HFFc6 (cell line): ENCODE data around the gene SMOC2. TPM values are rescaled to one million over a fixed set of nuclear protein-coding genes. Genes with fewer than 3 reads are reported as not detected.

Experiments used
- DNase-seq: peaks from one replicate; pipeline ENCODE4 v3.0.0-alpha.2; 2018
- H3K27ac Mint-ChIP-seq: 2 replicates; pipeline ENCODE4 v1.8.0; 2020; ENCODE audit warnings: mild to moderate bottlenecking, mixed read lengths
- H3K27me3 Mint-ChIP-seq: 2 replicates; pipeline ENCODE4 v1.8.0; 2021; ENCODE audit warnings: mild to moderate bottlenecking, moderate library complexity, mixed read lengths; ENCODE audit not compliant: insufficient read depth
- H3K36me3 Mint-ChIP-seq: 2 replicates; pipeline ENCODE4 v1.8.0; 2021; ENCODE audit warnings: low read depth, mixed read lengths
- H3K4me1 Mint-ChIP-seq: 2 replicates; pipeline ENCODE4 v1.8.0; 2020; ENCODE audit warnings: low read depth, mixed read lengths
- H3K4me3 Mint-ChIP-seq: 2 replicates; pipeline ENCODE4 v1.8.0; 2020; ENCODE audit warnings: mild to moderate bottlenecking, moderate library complexity, mixed read lengths
- H3K9me3 Mint-ChIP-seq: 2 replicates; pipeline ENCODE4 v1.8.0; 2020; ENCODE audit warnings: mild to moderate bottlenecking, mixed read lengths
- total RNA-seq, 6 experiments: library from RNA; stranded (reverse); fragmentation: NEBNext Ultra II Directional; extraction: Animal tissue kit (Norgen Biotek cat#: 25700); gene quantifications; 2 replicates in 1 of 6; 3 replicates in 5 of 6; pipeline ENCODE4 v1.2.3, GENCODE V29; 2021
- TF ChIP-seq, protein P1 (sequence below): fragments of 200-600 bp; sonication (generic); IDR thresholded peaks from 2 replicates; pipeline ENCODE4 v1.5.0; 2021; ENCODE audit warnings: antibody characterized with exemption, mild to moderate bottlenecking

SMOC2 gene
- total RNA-seq, 6 experiments from 2014 or later = not detected

DNA sequence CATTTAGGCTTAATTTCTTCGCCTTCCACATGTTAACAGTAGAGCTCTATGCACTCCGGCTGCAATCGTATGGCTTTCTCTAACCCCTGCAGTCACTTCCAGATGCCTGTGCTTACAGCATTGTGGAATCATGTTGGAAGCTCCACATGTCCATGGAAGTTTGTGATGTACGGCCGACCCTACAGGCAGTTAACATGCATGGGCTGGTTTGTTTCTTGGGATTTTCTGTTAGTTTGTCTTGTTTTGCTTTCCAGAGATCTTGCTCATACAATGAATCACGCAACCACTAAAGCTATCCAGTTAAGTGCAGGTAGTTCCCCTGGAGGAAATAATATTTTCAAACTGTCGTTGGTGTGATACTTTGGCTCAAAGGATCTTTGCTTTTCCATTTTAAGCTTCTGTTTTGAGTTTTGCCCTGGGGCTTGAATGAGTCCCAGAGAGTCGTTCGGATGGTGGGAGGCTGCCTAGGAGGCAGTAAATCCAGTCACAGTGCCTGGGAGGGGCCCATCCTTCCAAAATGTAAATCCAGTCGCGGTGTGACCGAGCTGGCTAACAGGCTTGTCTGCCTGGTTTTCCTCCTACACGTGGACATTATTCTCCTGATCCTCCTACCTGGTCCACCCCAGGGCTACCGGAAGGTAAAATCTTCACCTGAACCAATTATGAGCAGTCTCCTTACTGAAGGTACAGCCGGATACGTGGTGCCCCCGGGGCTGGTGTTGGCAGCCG is 225.9 kb downstream of the SMOC2 start:
- no peaks in the 10 kb centered on the region for H3K4me1 Mint-ChIP-seq
- DNase-seq = no peak
- H3K27ac Mint-ChIP-seq = no peak overlapping the region
- H3K27me3 Mint-ChIP-seq = peaks cover 3% of the 10 kb centered on the region
- TF ChIP-seq, protein P1, sequence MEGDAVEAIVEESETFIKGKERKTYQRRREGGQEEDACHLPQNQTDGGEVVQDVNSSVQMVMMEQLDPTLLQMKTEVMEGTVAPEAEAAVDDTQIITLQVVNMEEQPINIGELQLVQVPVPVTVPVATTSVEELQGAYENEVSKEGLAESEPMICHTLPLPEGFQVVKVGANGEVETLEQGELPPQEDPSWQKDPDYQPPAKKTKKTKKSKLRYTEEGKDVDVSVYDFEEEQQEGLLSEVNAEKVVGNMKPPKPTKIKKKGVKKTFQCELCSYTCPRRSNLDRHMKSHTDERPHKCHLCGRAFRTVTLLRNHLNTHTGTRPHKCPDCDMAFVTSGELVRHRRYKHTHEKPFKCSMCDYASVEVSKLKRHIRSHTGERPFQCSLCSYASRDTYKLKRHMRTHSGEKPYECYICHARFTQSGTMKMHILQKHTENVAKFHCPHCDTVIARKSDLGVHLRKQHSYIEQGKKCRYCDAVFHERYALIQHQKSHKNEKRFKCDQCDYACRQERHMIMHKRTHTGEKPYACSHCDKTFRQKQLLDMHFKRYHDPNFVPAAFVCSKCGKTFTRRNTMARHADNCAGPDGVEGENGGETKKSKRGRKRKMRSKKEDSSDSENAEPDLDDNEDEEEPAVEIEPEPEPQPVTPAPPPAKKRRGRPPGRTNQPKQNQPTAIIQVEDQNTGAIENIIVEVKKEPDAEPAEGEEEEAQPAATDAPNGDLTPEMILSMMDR = no peak
- no peaks in the 10 kb centered on the region for H3K36me3 Mint-ChIP-seq
- peaks cover 55% of the 10 kb centered on the region for H3K9me3 Mint-ChIP-seq
- H3K4me3 Mint-ChIP-seq = no peak overlapping the region

DNA sequence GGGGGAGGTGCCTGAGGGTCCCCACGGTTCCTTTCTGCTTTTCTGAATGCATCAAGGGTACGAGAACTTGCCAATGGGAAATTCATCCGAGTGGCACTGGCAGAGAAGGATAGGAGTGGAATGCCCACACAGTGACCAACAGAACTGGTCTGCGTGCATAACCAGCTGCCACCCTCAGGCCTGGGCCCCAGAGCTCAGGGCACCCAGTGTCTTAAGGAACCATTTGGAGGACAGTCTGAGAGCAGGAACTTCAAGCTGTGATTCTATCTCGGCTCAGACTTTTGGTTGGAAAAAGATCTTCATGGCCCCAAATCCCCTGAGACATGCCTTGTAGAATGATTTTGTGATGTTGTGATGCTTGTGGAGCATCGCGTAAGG is 226.4 kb downstream of the SMOC2 start:
- no peaks in the 10 kb centered on the region for H3K27me3 Mint-ChIP-seq
- no peaks in the 10 kb centered on the region for H3K36me3 Mint-ChIP-seq
- no peaks in the 10 kb centered on the region for H3K4me1 Mint-ChIP-seq
- TF ChIP-seq, protein P1 = no peak
- DNase-seq = no peak
- no peak overlapping the region for H3K4me3 Mint-ChIP-seq
- H3K9me3 Mint-ChIP-seq = peaks cover 50% of the 10 kb centered on the region
- no peak overlapping the region for H3K27ac Mint-ChIP-seq

DNA sequence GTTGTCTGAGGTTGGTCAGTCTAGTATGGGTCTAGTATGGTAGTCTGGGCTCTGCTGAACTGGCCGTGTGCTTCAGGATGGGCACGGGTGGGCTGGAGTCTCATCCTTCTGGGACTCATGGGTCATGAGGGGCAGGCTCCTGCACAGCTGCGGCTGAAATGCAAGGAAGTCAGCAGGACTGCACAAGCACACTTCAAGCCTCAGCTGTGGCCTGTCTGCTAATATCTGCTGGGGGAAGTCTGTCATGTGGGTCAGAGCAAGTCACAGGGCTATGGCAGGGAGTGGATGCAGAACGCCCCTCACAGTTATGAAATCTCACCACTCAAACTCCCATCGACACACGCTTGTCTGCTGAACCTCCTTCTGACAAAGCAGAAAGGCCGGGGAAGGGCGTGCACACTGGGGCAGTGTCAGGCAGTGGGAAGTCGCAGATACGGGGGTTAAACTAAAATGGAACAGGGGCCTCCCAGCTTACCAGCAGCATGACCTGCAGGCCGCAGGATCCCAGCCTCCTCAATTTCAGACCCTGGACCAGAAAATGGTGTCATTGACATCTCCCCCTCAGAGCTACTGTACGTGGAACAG is 229.5 kb downstream of the SMOC2 start:
- TF ChIP-seq, protein P1 = no peak
- no peaks in the 10 kb centered on the region for H3K27me3 Mint-ChIP-seq
- H3K4me3 Mint-ChIP-seq = no peak overlapping the region
- no peak for DNase-seq
- H3K9me3 Mint-ChIP-seq = peaks cover 56% of the 10 kb centered on the region
- H3K36me3 Mint-ChIP-seq = no peaks in the 10 kb centered on the region; the same call in 1 of the 2 replicates
- no peak overlapping the region for H3K27ac Mint-ChIP-seq
- H3K4me1 Mint-ChIP-seq = no peaks in the 10 kb centered on the region

DNA sequence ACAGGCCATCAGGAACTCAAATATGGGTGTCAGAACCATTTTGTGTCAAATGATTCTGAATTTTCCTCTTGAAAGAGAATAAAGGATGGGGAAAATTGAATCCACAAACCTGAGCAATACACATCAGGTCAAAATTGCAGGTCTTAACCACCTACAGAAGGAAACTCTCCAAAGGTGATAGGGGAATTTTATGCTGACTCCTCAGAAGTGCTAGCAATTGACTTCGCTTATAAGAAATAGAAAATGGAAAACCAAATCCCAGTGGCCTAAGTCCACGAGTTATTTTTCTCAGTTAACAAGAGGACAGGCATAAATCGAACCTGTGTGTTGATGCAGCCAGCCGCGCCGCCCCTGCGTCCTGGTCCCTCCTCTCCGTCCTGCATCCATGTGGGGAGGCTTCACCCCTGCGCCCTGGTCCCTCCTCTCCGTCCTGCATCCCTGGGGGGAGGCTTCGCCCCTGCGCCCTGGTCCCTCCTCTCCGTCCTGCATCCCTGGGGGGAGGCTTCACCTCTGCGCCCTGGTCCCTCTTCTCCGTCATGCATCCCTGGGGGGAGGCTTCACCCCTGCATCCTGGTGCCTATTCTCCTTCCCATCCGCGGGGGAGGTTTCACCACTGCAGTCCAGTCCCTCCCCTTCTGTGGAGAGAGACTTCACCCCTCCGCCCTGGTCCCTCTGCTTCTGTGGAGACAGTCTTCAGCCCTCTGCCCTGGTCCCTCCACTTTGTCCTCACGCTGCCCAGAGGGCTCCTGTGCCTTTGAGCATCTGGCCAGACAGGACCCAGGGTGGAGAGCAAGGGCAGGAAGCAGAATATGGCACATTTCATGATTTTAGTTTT is 230.3 kb downstream of the SMOC2 start:
- H3K36me3 Mint-ChIP-seq = peaks cover 5% of the 10 kb centered on the region; the same call in 1 of the 2 replicates
- no peak for DNase-seq
- H3K9me3 Mint-ChIP-seq = peaks cover 63% of the 10 kb centered on the region
- H3K4me1 Mint-ChIP-seq = no peaks in the 10 kb centered on the region
- TF ChIP-seq, protein P1 = no peak
- no peaks in the 10 kb centered on the region for H3K27me3 Mint-ChIP-seq
- no peak overlapping the region for H3K27ac Mint-ChIP-seq
- H3K4me3 Mint-ChIP-seq = no peak overlapping the region

DNA sequence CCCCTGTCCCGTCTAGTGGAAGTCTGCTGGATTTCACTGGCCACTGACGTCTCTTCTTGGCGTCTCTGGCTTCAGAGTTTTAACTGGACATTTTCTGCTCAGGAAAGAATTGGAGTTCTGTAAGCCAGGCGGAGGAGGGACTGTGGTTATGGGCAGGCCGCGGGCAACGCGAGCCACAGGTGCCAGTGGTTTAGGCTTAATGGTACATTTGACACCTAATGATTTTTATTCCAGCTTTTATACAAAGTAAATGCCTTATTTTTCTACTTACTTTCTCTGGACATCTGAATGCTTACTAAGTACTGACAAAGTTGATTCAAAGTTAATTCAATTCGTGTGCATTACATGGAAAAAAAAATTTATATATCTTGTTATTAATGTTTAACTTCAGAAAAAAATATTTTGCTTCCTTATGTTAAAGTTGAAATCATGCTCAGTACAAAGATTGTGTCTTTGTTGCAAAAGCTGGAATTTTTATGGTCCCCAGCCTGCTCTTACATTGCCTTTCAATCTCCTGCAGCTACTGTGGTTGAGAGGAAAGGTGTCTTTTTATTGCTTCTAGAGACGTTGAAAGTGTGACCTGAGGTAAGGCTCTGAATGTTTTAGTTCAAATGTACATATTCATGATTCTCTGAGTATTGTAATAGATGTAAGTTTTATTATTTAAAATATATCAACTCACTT is 231.0 kb downstream of the SMOC2 start:
- DNase-seq = no peak
- Mint-ChIP-seq H3K4me1 (no peaks in the 10 kb centered on the region), H3K36me3 (peaks cover 10% of the 10 kb centered on the region), H3K9me3 (peaks cover 62% of the 10 kb centered on the region), H3K4me3 (no peak overlapping the region), H3K27me3 (no peaks in the 10 kb centered on the region), H3K27ac (no peak overlapping the region)
- TF ChIP-seq, protein P1 = no peak
